GM18519 (cell line): ENCODE results near the gene TMEM117.

Source experiments
- ATAC-seq: cut with Tn5 transposase; IDR thresholded peaks from one replicate; pipeline ENCODE4 v1.9.1; 2021; ENCODE audit warnings: mild to moderate bottlenecking, moderate library complexity; ENCODE audit not compliant: unreplicated experiment, low FRiP score

The TMEM117 gene

GRCh38 chr12:44405297-44405696 is 569.4 kb downstream of the TMEM117 start:
- ATAC-seq, result no peak

DNA sequence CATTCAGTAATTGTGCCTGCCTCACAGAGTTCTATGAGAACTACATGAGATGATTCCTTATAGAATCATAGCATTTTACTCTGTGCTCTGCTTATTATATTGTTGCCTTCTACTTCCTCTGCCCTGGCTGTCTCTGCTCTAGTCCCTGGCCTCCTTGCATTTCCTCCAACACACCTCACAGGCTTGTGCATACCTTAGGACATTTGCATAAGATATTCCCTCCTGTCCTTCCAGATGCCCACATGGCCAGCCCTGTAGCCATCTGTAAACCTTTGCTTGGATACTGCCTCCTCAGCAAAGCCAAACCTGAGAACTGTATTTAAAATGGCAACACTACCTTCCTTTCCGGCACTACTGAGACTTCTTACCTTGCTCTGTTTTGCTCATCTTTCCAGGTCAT is 586.7 kb downstream of the TMEM117 start:
- ATAC-seq, result no peak

DNA sequence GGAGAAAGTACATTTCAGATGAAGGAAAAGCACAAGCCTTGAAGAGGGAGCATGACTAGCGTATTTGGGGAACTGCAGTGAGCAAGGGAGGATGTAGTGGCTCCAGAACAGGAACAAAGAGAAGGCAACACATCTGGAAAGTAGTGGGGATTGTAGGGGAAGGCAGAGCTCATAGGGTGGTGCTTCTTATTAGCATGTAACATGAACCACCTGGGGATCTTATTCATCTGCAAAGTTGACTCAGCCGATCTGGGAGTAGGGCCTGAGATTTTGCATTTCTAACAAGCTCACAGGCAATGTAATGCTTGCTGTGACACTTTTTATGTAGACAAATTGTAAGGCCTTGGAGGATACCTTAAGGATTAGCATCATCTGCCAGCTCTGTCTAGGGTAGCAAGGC is 592.9 kb downstream of the TMEM117 start:
- ATAC-seq, result no peak

- peak; percentile 92 for ATAC-seq
These were observed 595.9 kb downstream of the TMEM117 start for GRCh38 chr12:44431647-44432343.

- no peak for ATAC-seq
These were observed 597.8 kb downstream of the TMEM117 start for GRCh38 chr12:44433659-44434058.

DNA sequence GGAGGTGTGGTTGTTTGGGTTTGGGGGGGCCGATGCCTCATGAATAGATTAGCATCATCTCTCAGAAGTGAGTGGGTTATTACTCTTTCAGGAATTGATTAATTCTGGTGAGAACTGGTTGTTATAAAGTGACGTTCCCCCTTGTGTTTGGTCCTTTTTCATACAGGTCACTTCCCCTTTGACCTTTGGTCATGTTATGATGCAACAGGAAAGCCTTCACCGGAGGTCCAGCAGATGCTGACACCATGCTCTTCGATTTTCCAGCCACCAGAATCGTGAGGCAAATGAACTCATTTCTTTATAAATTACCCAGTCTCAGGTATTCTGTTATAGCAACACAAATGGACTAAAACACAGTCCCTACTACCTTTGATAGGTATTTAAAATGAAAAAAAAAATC is 600.9 kb downstream of the TMEM117 start:
- ATAC-seq, result no peak
